Pancreas (tissue), 10 donors: ENCODE results near the gene LPIN1. TPM values are rescaled to one million over a fixed set of nuclear protein-coding genes. Genes with fewer than 3 reads are reported as not detected.

Experiments used
- ATAC-seq, 4 donors: fragments of 200-7000 bp; cut with Tn5 transposase; one replicate each; pipeline versions ENCODE4 v1.8.0 to v1.9.1; 2020; ENCODE audit warnings: mild to moderate bottlenecking in 4 of 4, moderate library complexity in 4 of 4
- DNase-seq, 6 donors: peaks; one replicate each; pipeline ENCODE4 v3.0.0-alpha.2; 2020
- FAIRE-seq: peaks from 2 replicates; lab custom pipeline; 2012; peaks lifted over from hg19 to GRCh38; lab: Jason Lieb, UNC
- H3K27ac ChIP-seq, 4 donors: fragments of 200-600 bp; sonication (generic); 1 replicate in 3 of 4; 2 replicates in 1 of 4; pipeline versions ENCODE4 v1.5.0 to v1.8.0; 2020
- H3K27me3 ChIP-seq, 4 donors: fragments of 200-600 bp; one replicate each; pipeline ENCODE4 v1.8.0; 2021
- H3K36me3 ChIP-seq, 3 donors: fragments of 200-600 bp; sonication (generic) in 1 of 3; one replicate each; pipeline versions ENCODE4 v1.5.0 to v1.8.0; 2020 to 2021
- H3K4me1 ChIP-seq, 3 donors: fragments of 200-600 bp; one replicate each; pipeline ENCODE4 v1.8.0; 2021
- H3K4me3 ChIP-seq, 4 donors: fragments of 200-600 bp; sonication (generic) in 2 of 4; one replicate each; pipeline versions ENCODE4 v1.5.0 to v1.8.0; 2020 to 2021
- H3K9me3 ChIP-seq, 4 donors: fragments of 200-600 bp; one replicate each; pipeline ENCODE4 v1.8.0; 2021
- WGBS, 2 donors: extraction: QIAGEN DNeasy Blood & Tissue Kit; methylation state at CpG; one replicate each; pipeline ENCODE4 v1.1.7; 2013; 5-methylcytosine and 5-hydroxymethylcytosine counted together
- intact Hi-C, 3 donors: fragments of 100-400 bp; cut with DNase I; formaldehyde crosslinking; loops; one replicate each; pipeline versions ENCODE4 v1.11.1 to v1.14.2; 2022
- polyA plus RNA-seq, 2 donors: library from polyadenylated mRNA; stranded (reverse); fragments of 200-250 nt; gene quantifications; one replicate each; pipeline ENCODE4 v1.2.3, GENCODE V29; 2013
- total RNA-seq, 6 donors: library from RNA; stranded (reverse); fragmentation: NEBNext Ultra II Directional in 4 of 6; extraction: Animal tissue kit (Norgen Biotek cat#: 25700) in 4 of 6; gene quantifications; one replicate each; pipeline versions ENCODE4 v1.2.1 to v1.2.4, GENCODE V29; 2021 to 2023
- TF ChIP-seq, protein P1 (sequence below), 4 donors: fragments of 200-600 bp; sonication (generic) in 3 of 4; IDR thresholded peaks; one replicate each; pipeline versions ENCODE4 v1.5.0 to v1.8.0; 2021; ENCODE audit warnings: antibody characterized with exemption in 4 of 4
- donor health status: healthy with polysubstance abuse.
- donor health status: DM: no; HTN: no; CAD: no; lungs with moderate emphysema.
- donor health status: DM: no; HTN: no; CAD: no.
- donor health status: control.
- donor health status: control.
- donor health status: Bipolar disorder and iron deficiency.
- donor health status: DM: yes; HTN: yes; CAD: no.
- donor health status: DM: no; HTN: no; CAD: no.
- donor health status: DM: no; HTN: no; CAD: no.
- donor health status: DM: yes; HTN: yes; CAD: no.

Gene LPIN1
- total and polyA plus RNA-seq, 8 donors: 7.4 to 16.5 (median 9.9) TPM

- H3K36me3 ChIP-seq: peaks cover 0 to 40% (median 9%) of the 10 kb centered on the region in 3 donors
- H3K4me1 ChIP-seq: no peaks in the 10 kb centered on the region
- no peak overlapping the region for H3K4me3 ChIP-seq
- no peaks in the 10 kb centered on the region for H3K27me3 ChIP-seq
- DNase-seq: no peak
- no peak for FAIRE-seq
- H3K9me3 ChIP-seq: no peaks in the 10 kb centered on the region
- 89 to 90% methylated on average over 15 of the region's 15 CpGs for WGBS, 2 donors
- TF ChIP-seq, protein P1, sequence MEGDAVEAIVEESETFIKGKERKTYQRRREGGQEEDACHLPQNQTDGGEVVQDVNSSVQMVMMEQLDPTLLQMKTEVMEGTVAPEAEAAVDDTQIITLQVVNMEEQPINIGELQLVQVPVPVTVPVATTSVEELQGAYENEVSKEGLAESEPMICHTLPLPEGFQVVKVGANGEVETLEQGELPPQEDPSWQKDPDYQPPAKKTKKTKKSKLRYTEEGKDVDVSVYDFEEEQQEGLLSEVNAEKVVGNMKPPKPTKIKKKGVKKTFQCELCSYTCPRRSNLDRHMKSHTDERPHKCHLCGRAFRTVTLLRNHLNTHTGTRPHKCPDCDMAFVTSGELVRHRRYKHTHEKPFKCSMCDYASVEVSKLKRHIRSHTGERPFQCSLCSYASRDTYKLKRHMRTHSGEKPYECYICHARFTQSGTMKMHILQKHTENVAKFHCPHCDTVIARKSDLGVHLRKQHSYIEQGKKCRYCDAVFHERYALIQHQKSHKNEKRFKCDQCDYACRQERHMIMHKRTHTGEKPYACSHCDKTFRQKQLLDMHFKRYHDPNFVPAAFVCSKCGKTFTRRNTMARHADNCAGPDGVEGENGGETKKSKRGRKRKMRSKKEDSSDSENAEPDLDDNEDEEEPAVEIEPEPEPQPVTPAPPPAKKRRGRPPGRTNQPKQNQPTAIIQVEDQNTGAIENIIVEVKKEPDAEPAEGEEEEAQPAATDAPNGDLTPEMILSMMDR (IDR thresholded peaks at IDR 0.05): no peak
- ATAC-seq: no peak
- intact Hi-C loops: no loop called here
- H3K27ac ChIP-seq: no peak overlapping the region
Observed at GRCh38 chr2:11798701-11799435, 52.4 kb downstream of the LPIN1 start.

DNA sequence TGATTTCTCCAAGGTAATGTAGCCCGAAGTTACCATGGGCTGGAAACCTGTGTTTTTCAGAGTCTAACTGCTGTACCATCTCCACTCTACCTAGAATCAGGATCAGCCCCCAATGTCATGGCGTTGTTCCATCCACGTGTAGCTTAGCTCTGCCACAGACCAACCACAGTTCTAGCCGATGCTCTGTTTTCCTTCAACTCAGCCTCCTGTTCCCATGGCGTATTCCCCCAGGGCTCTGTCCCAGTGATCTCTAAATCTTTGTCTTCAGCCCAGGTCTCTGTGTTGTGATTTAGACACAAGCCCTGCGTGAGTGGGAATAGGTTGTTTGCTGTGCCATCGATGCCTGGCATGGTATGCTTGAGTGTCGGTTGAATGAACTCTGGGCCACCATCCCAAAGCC lies 53.4 kb downstream of the LPIN1 start:
- ATAC-seq (no peak), DNase-seq (no peak), FAIRE-seq (no peak)
- TF ChIP-seq, protein P1 (IDR thresholded peaks at IDR 0.05): no peak
- Histone ChIP-seq H3K4me3 (no peak overlapping the region), H3K27me3 (no peaks in the 10 kb centered on the region), H3K4me1 (no peaks in the 10 kb centered on the region), H3K9me3 (no peaks in the 10 kb centered on the region), H3K27ac (no peak overlapping the region), H3K36me3 (peaks cover 0 to 50% (median 7%) of the 10 kb centered on the region in 3 donors)
- WGBS, 2 donors: 90 to 91% methylated on average over 8 of the region's 8 CpGs
- intact Hi-C loops: no loop called here

GRCh38 chr2:11802782-11803191 lies 56.4 kb downstream of the LPIN1 start:
- TF ChIP-seq, protein P1 (IDR thresholded peaks at IDR 0.05): no peak
- Histone ChIP-seq H3K4me3 (no peak overlapping the region), H3K36me3 (peaks cover 0 to 50% (median 6%) of the 10 kb centered on the region in 3 donors), H3K9me3 (no peaks in the 10 kb centered on the region), H3K27me3 (no peaks in the 10 kb centered on the region), H3K27ac (no peak overlapping the region), H3K4me1 (no peaks in the 10 kb centered on the region)
- WGBS, 2 donors: 91 to 95% methylated on average over 11 of the region's 11 CpGs
- intact Hi-C loops: no loop called here
- FAIRE-seq (no peak), ATAC-seq (no peak), DNase-seq (no peak)

- H3K27ac ChIP-seq: no peak overlapping the region
- peaks cover 0 to 47% (median 6%) of the 10 kb centered on the region in 3 donors for H3K36me3 ChIP-seq
- ATAC-seq (no peak), FAIRE-seq (no peak), DNase-seq (no peak)
- no peaks in the 10 kb centered on the region for H3K27me3 ChIP-seq
- no peak overlapping the region for H3K4me3 ChIP-seq
- H3K9me3 ChIP-seq: no peaks in the 10 kb centered on the region
- TF ChIP-seq, protein P1 (IDR thresholded peaks at IDR 0.05): no peak
- 91 to 96% methylated on average over 6 of the region's 6 CpGs for WGBS, 2 donors
- no peaks in the 10 kb centered on the region for H3K4me1 ChIP-seq
- intact Hi-C loops: no loop called here
Observed at GRCh38 chr2:11805024-11805423, 58.6 kb downstream of the LPIN1 start.

GRCh38 chr2:11805920-11806319 lies 59.5 kb downstream of the LPIN1 start:
- no peak overlapping the region for H3K27ac ChIP-seq
- H3K4me3 ChIP-seq: no peak overlapping the region
- 94 to 97% methylated on average over 6 of the region's 6 CpGs for WGBS, 2 donors
- H3K27me3 ChIP-seq: no peaks in the 10 kb centered on the region
- no peak for ATAC-seq
- TF ChIP-seq, protein P1 (IDR thresholded peaks at IDR 0.05): no peak
- no peak for FAIRE-seq
- no peak for DNase-seq
- H3K9me3 ChIP-seq: no peaks in the 10 kb centered on the region
- H3K36me3 ChIP-seq: peaks cover 0 to 47% (median 6%) of the 10 kb centered on the region in 3 donors
- no peaks in the 10 kb centered on the region for H3K4me1 ChIP-seq
- intact Hi-C loops: no loop called here
